Endothelial cell of umbilical vein (primary cell): ENCODE measurements around the gene CSMD2.

Experiments used
- CTCF ChIP-seq, 2 donors: IDR thresholded peaks; 1 replicate in 1 of 2; 2 replicates in 1 of 2; pipeline ENCODE4 v1.5.1; 2011; ENCODE audit warnings: low read length in 2 of 2, mild to moderate bottlenecking in 2 of 2, moderate library complexity in 2 of 2, control low read depth in 1 of 2, inconsistent platforms in 1 of 2, low read depth in 1 of 2; ENCODE audit not compliant: insufficient read depth in 1 of 2; ENCODE audit errors: extremely low read depth in 1 of 2
- EZH2 ChIP-seq: IDR thresholded peaks from 2 replicates; pipeline ENCODE4 v1.6.1; 2012; ENCODE audit warnings: borderline replicate concordance, low read depth, mild to moderate bottlenecking, moderate library complexity, low read length, inconsistent platforms; ENCODE audit not compliant: severe bottlenecking
- FOS ChIP-seq: IDR thresholded peaks from 2 replicates; pipeline ENCODE4 v1.6.1; 2011; ENCODE audit warnings: mild to moderate bottlenecking, low read length, moderate library complexity, borderline replicate concordance; ENCODE audit not compliant: insufficient read depth
- GATA2 ChIP-seq: IDR thresholded peaks from 2 replicates; pipeline ENCODE4 v1.7.0; 2011; ENCODE audit warnings: low read depth, mild to moderate bottlenecking, moderate library complexity, mixed read lengths, low read length; ENCODE audit not compliant: insufficient read length, insufficient read depth
- JUN ChIP-seq: IDR thresholded peaks from 2 replicates; pipeline ENCODE4 v1.6.1; 2011; ENCODE audit warnings: borderline replicate concordance, low read depth; ENCODE audit not compliant: insufficient read length, insufficient read depth
- MAX ChIP-seq: IDR thresholded peaks from 2 replicates; pipeline ENCODE4 v1.6.1; 2011; ENCODE audit not compliant: insufficient read depth, insufficient read length
- MYC ChIP-seq: IDR thresholded peaks from one replicate; pipeline ENCODE4 v1.6.1; 2011; ENCODE audit warnings: mild to moderate bottlenecking, low read depth, low read length
- POLR2A ChIP-seq: IDR thresholded peaks from 2 replicates; pipeline ENCODE4 v1.6.1; 2012; ENCODE audit warnings: low read depth, mild to moderate bottlenecking, control low read depth, low read length
- POLR2AphosphoS5 ChIP-seq: IDR thresholded peaks from 2 replicates; pipeline ENCODE4 v1.6.1; 2012; ENCODE audit warnings: low read depth, mild to moderate bottlenecking, control low read depth, low read length, moderate library complexity; ENCODE audit not compliant: insufficient read depth

- no peak for TF ChIP-seq CTCF (IDR thresholded peaks at IDR 0.05; ENCODE audit: extremely low read depth in 1 of 2, insufficient read depth in 1 of 2, low read depth in 1 of 2, low read length in 2 of 2)
- TF ChIP-seq POLR2A, result no peak
- TF ChIP-seq GATA2, result no peak
- no peak for TF ChIP-seq EZH2
- TF ChIP-seq POLR2AphosphoS5, result no peak
- no peak for TF ChIP-seq FOS
- no peak for TF ChIP-seq JUN
- no peak for TF ChIP-seq MYC
- no peak for TF ChIP-seq MAX
These were observed 542.3 kb downstream of the CSMD2 start for GRCh38 chr1:33622757-33623156.
